T1000 (cell line): Measurements from ENCODE around the gene SARM1.
A peak's percentile ranks its signal among the peaks of the same experiment; 100 is the strongest.

Experiments
- DNase-seq: peaks from one replicate; lab custom pipeline; 2025; ENCODE audit warnings: mixed read lengths; lab: John Stamatoyannopoulos, UW

Gene SARM1

DNA sequence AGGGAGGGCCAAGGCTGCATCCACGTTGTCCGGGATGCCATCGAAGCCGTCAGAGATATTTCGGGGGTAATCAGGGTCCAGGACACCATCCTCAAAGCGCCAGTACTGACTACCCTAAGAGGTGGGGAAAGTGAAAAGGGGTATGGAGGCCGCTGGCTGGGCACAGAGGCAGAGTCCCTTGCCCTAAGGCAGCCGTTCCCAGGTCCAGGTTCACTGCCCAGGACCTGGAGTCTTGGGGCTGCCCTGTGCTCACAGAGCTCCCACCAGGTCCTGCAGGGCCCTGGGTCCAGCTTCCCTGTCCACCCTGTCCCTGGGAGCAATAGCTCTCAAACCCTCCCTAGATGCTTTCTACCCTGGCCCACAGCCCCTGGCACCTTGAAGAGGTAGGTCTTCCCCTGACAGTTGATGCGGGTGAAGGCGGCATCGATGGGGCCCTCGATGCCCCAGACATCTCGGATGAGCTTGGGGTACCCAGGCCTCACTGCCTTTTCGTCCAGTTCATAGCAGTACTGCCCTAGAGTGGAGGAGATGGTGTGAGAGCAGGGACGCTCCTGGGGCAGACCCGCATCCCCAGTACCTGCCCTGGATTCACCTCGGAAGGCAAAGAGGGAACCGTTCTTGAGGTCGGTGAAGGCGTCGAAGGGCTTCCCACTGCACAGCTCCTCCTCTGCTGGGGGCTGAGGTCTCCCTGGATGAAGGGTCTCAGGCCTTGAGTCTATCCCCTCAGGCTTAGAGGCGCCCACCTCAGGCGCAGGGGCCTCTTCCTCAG lies 2.4 kb upstream of the SARM1 start:
- no peak for DNase-seq

DNA sequence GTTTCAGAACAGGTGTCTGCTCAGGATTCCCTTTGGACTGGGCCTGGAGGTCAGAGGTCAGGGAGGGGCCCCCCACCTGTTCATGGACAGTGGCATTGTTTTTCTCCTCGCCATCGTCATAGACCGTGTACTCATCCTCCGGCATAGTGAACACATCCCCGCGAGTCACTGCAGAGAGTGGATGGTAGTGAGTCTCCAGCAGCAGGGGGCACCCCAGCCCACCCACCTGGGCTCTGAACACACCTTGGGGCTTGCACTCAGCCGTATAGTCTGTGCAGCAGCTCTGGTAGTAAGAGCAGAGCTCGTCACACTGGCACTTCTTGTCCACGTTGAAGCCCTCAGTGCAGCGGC lies 1.8 kb upstream of the SARM1 start:
- no peak for DNase-seq

DNA sequence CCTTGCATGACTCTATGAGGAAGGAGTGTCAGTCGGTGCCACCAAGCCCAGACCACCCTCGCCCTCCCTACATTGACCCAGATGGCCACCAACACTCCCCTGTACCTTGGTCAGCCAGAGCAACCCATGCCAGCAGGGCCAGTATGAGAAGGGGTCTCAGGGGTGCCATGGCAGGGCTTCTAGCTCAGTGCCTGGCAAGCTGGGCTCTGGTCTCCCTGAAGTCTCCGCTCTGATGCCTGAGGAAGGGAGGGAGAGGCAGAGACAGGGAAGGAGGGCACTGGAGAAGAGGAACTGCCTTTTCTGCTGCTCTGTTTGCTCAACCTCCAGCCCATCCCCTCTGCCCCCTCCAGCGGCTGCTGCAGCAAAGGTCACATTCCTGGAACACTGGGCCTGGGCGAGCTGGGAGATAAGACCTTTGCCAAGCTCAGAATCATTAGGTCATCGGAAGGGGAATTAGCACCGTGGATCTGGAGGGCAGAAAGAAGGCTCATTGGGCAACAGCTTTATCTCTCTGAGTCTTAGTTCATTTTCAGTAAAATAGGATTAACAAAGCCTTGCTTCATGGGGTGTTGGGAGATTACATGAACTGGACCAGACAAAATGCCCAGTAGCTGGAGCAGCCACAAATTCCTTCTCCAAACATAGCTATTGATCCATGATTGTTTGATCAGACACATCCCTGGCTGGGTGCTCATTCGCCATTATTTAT lies 1.3 kb upstream of the SARM1 start, which contains the start of gene VTN:
Gene VTN, minus strand, starts transcription at position 273 of the 709 bp plus-strand sequence. Its CDS starts 104 bp downstream, at position 169.
- DNase-seq, result peak; percentile 39

DNA sequence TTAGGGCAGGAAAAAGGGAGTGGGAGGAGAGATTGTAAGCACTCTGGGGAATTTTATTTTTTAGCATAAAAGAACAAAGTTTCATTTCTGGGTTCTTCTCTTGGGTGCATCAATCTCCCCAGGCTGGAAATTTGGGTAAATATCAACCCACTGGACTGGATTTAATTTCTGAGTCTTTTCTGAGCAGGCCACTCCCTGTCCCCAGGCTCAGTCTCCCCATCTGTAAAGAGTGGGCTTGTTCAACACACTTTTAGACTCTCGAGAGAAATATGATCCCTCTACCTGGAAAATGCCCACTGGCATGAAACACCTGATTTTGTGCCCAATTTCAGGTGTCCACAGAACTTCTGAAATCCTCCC lies 770 bp upstream of the SARM1 start:
- DNase-seq, result no peak

DNA sequence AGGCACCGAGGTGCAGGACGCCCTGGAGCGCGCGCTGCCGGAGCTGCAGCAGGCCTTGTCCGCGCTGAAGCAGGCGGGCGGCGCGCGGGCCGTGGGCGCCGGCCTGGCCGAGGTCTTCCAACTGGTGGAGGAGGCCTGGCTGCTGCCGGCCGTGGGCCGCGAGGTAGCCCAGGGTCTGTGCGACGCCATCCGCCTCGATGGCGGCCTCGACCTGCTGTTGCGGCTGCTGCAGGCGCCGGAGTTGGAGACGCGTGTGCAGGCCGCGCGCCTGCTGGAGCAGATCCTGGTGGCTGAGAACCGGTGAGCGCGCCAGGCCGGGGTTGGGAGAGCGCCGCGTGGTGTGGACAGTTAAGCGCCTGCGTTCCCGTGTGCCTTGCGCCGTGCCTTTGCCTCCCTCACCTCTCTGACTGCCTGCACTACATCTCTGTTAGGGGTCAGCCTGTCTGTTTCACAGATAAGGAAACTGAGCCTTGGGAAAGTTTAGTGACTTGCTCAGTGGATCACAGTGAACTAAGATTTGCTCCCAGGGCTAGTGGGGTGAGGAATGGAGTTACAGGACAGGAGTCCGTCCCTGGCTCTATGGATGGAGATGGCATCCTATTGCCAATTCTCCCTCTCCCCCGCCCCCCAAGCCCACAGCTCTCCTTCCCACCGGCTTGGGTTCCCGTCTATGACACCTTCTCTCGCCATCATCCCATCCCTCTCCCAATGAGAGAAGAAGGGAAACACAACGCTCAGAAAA lies 880 bp downstream of the SARM1 start:
- DNase-seq, result peak; percentile 23

DNA sequence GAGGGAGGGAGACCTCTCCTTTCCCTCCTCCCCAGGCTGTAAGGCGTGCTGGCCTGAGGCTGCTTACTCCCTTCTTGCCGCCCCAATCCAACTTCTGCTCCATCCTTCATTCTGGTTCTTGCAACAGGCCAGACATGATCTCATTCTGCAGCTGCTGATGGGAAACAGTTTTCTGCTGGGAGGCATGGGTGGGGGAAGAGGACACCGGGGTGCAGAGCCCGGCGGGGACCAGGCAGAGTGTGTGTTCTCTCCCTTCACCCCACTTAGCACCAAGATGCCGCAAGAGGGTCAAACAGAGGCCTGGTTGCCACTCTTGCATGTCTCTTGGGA lies 1.4 kb downstream of the SARM1 start:
- DNase-seq, result no peak

DNA sequence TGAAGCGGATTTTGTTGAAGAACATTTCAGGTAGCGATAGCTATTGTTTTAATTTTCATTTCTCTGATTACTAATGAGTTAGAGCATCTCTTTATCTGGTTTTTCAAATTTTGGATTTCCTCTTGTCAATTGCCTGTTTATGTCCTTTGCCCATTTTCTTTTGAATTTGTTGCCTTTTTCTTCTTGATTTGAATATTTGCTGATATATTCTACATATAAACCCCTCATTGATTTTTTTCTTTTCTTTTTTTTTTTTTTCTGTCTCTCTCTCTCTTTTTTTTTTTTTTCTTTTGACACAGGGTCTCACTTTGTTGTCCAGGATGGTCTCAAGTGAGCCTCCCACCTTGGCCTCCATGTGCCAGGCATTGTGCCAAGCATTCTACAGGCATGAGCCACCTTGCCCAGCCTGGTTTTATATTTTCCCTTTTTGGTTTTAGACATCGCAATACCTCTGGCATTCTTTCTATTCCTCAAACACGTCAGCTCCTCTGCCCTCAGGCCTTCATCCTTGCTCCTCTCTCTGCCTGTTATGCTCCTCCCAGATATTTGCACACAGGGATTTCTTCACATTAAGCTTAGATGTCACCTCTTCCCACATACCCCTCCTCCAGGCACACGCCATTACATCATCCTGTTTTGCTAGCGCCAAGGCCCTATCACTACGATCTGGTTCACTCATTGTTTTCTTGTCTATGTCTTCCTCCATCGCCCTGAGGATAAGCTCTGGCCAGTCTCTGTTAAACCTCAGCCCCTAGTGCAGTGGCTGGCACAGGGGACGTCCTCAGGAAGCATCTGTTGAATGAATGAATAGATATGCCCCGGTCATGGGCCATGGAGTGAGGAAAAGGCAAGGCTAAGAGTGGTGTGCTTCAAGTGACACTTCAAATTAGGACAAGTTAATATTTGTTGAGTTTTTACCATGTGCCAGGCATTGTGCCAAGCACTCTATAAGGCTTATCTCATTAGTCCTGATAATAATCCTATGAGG lies 8.6 kb downstream of the SARM1 start:
- DNase-seq, result peak; percentile 73

DNA sequence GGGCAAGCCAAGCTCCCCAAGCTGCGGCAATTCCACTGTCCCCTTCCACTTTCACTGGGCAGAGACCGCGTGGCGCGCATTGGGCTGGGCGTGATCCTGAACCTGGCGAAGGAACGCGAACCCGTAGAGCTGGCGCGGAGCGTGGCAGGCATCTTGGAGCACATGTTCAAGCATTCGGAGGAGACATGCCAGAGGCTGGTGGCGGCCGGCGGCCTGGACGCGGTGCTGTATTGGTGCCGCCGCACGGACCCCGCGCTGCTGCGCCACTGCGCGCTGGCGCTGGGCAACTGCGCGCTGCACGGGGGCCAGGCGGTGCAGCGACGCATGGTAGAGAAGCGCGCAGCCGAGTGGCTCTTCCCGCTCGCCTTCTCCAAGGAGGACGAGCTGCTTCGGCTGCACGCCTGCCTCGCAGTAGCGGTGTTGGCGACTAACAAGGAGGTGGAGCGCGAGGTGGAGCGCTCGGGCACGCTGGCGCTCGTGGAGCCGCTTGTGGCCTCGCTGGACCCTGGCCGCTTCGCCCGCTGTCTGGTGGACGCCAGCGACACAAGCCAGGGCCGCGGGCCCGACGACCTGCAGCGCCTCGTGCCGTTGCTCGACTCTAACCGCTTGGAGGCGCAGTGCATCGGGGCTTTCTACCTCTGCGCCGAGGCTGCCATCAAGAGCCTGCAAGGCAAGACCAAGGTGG lies 9.8 kb downstream of the SARM1 start:
- no peak for DNase-seq

DNA sequence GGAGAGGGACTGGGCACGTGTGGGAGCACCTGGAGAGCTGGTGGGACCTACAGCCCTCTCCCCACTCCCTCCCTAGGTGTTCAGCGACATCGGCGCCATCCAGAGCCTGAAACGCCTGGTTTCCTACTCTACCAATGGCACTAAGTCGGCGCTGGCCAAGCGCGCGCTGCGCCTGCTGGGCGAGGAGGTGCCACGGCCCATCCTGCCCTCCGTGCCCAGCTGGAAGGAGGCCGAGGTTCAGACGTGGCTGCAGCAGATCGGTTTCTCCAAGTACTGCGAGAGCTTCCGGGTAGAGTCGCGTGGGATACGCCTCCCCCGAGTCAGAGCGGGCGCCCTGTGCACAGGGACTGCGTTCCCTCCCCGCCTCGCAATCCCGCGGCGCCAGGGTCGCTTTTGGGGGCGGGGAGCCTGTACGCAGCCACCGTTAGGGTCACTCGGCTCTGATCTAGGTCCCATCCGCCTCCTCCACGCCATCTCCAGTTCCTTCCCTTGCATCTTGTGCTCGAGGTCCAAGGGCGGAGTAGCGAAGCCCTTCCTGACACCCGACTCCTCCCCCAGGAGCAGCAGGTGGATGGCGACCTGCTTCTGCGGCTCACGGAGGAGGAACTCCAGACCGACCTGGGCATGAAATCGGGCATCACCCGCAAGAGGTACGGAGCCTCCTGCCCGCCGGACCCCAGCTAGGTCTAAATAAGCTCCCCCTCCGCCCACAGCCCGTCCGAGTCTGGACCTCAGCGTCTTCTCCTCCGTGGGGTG lies 13.0 kb downstream of the SARM1 start:
- no peak for DNase-seq

DNA sequence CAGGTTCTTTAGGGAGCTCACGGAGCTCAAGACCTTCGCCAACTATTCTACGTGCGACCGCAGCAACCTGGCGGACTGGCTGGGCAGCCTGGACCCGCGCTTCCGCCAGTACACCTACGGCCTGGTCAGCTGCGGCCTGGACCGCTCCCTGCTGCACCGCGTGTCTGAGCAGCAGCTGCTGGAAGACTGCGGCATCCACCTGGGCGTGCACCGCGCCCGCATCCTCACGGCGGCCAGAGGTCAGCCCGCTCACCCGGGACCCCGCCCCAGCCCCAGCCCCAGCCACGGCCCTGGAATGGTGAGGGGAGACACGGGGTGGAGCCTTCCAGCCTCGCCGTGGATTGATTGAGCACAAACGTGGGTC lies 13.5 kb downstream of the SARM1 start:
- DNase-seq, result no peak

DNA sequence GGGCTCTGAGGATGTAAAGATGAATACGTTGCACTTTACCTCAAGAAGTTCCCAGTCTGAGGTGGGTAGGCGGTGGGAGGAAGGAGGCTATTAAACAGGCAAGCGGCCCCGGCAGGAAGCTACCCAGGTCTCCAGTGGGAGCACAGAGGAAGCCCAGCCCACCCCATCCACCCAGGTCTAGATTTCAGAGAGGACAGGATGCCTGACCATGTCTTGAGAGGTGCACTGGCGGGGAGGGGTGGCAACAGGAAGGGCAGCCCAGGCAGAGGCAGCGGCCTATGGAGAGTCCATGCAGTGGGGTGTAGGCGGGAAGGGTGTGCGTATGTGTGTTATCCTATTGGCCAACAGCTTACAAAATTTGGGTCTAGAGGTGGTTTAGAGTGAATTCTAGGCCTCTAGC lies 13.9 kb downstream of the SARM1 start:
- DNase-seq, result no peak

DNA sequence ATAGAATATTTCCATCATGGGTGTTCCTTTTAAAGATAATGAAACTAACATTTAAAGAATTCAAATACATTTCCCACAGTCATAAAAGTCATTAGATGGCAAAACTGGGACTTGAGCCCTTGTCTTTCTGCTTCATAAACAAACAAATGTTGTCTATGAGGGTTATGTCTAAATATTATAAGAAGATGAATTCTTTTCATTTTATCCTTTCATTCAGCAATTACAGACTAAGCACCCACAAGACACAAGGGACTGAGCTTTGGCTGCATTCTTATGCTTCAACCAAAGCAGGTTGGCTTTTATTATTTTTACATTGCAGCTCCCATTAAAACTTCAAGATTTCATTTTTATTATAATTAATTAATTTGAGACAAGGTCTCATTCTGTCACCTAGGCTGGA lies 14.9 kb downstream of the SARM1 start:
- DNase-seq, result no peak

DNA sequence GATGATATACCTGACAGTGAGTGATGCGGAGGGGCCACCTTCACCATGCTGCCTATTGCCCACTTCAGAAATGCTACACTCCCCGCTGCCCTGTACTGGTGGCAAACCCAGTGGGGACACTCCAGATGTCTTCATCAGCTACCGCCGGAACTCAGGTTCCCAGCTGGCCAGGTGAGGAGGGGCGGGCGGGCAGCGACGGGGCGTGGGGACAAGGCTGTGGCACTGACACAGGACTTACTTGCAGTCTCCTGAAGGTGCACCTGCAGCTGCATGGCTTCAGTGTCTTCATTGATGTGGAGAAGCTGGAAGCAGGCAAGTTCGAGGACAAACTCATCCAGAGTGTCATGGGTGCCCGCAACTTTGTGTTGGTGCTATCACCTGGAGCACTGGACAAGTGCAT lies 16.6 kb downstream of the SARM1 start:
- DNase-seq, result no peak

DNA sequence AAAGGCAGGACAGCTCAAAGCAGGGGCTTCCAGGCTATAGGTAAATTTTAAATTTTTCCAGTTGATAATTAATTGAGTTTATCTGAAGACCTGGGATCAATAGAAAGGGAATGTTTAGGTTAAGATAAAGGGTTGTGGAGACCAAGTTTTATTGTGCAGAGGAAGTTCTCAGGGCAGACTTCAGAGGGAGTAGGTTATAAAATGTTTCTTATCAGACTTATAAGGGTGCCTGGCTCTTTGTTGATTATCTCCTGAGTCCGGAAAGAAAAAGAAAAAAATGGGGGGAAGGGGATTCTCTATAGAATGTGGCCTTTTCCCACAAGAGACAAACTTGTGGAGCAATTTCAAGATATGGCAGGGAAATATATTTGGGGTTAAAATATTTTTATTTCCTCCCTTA lies 18.6 kb downstream of the SARM1 start:
- no peak for DNase-seq

DNA sequence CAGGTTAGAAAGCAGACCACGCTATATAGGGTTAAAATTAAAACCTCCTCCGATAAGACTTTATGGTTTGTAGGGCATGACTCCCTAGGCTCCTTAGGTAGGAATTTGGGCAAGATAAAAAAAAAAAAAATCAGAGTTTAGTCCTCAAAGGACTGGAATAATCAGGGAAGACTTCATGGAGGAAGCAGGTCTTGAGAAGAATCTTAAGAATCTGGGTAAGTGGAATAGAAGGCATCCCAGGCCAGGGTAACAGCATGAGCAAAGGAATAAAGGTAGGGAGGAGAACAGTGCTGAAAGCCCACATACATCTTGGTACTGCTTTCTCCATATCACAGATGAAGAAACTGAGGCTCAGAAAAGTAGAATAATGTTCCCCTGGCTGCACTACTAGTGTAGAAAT lies 19.1 kb downstream of the SARM1 start:
- DNase-seq, result no peak

DNA sequence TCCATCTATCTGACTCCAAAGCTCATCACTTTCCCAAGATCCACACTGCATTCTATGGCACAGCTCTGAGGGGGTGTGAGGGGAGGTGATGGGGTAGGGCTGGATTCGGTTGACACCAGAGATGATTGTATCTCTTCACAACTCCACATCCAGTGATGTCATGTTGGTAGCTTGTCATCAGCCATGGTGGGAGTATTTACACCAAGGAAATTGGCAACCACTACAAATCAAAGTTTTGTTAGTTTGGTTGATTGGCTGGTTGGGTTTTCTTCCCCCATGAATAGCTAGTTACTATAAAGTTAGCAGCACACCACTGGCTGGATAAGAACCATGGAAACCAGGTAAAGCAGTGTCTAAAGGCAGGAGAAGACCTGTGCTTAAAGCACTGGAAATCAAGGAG lies 19.5 kb downstream of the SARM1 start:
- DNase-seq, result no peak

DNA sequence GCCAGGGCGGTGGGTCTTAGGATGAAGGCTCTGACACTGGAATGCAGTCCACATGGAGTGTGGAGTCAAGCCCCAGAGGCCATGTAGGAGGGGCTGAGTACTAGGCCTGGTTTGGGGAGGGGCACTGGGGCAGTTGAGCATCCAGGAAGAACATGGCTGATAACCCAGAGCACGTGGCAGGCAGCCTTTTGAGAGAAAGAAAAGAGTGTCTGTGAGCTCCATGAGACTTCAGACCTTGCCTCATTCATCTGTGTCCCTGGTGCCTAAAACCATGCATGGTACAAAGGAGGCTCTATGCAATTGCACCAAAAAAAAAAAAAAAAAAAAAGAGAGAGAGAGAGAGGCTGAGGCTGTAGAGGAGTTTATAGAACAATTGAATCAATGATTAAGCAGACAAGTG lies 19.9 kb downstream of the SARM1 start:
- no peak for DNase-seq

DNA sequence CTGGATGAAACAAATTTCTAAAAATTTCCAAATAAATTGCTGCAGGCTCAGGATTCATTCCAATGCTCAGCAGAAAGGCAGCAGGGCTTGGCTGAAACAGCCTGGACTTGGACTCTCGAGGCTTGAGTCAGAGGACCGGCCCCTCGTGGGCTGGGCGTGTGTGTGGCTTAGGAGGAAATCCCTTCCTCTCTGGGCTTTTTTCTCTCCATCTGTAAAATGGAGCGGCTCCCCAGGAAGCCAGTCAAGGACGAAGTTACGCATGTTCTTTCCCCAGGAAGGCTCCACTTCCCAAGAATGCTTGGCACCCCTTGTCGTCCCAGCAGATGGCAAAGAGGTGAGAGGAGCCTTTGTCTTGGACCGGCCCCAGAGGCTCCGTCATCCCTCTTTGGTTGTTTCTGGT lies 21.0 kb downstream of the SARM1 start:
- DNase-seq, result no peak

DNA sequence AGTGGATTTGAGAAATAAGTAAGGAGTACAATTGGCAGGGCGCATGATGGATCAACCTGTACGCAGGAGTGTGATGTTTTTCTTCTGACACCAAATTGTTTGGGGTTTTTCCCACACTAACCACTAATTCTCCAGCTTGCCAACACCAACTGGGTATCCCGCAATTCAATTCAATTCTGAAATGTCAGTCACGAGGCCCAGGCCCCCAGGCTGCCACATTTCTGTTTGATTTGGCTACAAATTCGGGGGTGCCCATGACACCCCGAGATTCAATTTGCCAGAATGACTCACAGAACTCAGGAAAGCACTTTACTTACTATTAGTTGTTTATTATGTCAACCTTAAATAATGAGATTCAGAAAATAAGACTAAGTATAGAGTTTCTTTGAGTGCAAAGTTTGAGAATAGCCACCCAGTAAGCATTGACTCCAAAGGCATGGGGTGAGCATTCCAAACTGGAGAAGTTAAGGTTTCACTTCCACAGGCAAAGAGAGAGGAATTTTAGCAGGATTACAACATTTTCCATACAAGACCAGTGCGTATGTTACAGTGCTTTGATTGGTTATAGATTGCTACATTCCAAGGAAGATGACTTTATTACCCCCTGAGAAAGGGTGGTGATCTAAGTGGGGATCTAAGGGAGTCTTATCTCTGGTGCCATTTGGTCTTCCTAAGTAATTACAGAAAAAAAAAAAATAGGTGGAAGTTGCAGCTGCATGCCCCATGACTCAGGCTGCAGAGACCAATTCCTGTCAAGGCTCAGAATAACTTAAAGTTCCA lies 23.0 kb downstream of the SARM1 start:
- no peak for DNase-seq

DNA sequence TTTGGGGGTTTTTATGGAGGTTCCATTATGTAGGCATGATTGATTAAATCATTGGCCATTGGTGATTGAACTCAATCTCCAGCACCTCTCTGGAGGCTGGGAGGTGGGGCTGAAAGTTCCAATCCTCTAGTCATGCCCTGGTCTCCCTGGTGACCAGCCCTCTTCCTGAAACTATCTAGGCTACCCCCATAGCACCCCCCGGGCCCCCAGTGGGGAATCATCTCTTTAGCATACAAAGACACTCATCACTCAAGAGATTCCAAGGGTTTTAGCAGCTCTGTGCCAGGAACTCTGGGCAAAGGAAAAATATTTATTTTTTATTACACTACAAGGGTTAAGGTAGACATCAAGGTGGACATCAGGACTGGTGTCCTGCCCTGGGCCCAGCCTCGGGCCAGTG lies 23.9 kb downstream of the SARM1 start:
- DNase-seq, result no peak
